GF-D8 (cell line): ENCODE measurements around the gene FOXN1.
"Not testable (repeated sequence)": the region's sequence is repeated elsewhere in the genome, so short reads cannot be mapped to it uniquely, and the experiment has no call there.

Experiments used
- DNase-seq: peaks from one replicate; lab custom pipeline; 2025; lab: John Stamatoyannopoulos, UW

Gene FOXN1

DNA sequence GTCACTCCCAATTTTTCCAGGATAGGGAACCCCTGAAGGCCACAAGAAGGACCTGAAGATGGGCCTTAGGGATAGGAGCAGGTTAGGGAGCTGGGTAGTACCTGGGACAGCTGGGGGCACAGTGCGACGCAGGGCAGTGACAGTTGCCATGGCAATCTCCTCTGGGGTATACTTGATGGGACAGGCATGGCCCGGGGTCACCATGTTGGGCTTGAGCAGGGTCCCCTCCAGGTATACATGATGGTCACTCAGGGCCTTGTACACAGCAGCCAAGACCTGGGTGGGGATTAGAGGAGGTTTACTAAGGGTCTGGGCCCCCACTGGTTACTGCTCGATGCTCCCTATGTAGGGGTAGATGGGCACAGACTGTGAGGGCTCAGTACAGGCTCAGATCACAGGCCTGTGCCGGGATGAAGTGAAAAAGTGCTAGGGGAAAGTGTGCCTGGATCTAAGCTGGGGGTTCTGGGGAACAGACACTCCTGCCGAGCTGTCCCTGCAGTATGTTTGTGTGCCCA is 67.9 kb downstream of the FOXN1 start:
- no peak for DNase-seq

DNA sequence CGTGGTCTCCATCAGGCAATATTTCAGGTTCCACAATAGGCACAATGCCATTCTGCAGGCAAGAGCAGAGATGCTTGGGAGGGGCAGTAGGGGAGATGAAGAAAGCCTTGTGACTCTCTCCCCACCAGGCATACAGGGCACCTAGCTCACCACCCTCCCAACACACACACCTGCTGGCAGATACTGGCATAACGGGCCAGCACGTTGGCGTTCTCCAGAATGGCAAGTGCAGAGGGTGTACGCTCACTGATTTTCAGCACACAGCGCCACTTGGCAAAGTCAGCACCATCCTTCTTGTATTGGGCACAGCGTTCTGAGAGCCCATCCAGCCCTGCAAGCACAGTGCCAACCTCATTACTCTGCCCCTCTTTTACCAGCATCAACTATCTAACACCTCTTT is 68.4 kb downstream of the FOXN1 start:
- no peak for DNase-seq

DNA sequence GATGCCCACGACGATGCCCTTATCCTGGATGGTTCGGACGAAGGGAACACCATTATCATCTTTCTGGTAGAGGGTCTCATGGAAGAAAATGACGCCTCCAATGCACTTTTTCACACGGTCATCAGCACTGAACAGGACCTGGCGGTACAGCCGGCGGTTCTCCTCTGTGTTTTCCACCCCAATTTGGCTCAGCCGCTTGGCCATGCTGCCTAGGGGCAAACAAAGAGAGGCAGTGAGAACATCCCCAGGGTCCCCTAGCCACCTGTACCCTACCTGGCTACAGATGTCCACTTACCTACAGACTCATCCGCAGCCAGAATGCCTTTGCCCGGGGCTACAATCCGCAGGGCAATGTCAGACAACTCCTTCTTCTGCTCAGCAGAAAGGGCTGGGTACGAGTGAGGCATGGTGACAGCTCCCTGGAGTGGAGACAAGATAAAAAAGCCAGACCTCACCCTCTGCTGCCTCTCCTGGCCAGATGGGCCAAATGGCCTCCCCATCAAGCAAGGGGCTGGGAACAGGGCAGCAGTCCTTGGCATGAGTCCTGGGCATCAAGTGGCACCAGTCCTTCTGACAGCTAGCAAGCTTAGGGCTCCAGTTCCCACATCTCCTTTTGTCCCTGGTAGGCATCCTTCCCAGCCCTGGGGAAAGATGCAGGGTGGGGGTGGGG is 69.1 kb downstream of the FOXN1 start:
- DNase-seq = no peak

DNA sequence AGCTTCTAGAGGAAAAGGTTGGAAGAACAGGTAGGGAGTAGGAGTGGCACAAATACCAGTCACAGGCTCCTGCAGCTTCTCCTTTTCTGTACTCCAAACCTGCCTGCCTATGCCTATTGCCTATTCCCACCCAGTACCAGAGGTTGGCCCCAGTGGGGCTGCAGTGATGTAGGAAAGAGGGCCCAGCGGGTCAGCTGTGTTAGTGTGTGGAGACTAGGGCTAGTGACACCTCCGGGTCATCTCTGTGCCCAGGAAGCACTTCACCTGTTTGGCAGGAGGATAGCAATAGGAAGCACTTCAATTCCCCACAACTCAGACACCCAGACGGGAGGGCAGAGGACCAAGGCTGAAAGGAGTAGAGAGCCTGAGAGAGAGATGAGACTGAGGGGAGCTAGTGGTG is 69.9 kb downstream of the FOXN1 start:
- DNase-seq = not testable (repeated sequence)

- no peak for DNase-seq
Observed at GRCh38 chr17:28576758-28577465, 70.8 kb downstream of the FOXN1 start, which contains the start of gene ALDOC. Gene ALDOC (minus strand): TSS chr17:28576895. CDS start chr17:28575532, 1,363 bp downstream.

- DNase-seq = no peak
Observed at GRCh38 chr17:28577466-28577824, 71.3 kb downstream of the FOXN1 start.

- no peak for DNase-seq
Observed at GRCh38 chr17:28578246-28579195, 72.4 kb downstream of the FOXN1 start.

DNA sequence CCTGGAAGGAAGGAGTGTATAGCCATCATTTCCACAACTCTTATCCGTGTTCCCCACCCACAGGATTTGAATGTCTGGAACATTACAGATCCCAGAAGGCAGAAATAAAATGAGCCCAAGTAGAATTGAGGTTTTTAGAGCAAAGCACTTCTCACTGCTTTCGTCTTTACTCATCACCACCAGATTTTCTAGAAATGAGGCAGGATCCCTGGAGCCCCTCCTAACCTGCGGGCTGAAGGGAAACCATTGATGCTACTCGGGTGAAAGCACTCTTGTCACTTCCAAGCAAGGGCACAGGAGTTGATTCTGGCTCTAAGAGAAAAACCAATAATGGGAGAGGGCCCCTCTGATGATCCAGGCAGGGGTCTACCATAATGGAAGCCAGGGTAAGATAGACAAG is 73.4 kb downstream of the FOXN1 start:
- no peak for DNase-seq

DNA sequence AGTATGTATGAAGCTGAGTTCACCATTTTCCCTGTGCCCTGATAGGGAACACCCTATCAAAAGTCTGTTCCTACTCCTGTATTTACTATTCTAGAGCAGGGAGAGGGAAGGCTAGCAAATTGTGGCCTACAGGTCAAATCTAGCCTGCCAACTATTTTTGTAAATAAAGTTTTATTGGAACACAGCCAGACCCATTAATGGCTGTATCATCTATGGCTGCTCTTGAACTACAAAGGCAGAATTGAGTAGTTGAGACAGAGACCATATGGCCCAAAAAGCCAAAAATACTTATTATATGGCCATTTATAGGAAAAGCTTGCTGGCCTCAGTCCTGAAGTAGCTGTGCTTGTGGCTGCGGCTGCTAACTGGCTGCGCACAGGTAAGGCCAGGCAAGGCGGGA is 74.8 kb downstream of the FOXN1 start:
- DNase-seq = no peak

DNA sequence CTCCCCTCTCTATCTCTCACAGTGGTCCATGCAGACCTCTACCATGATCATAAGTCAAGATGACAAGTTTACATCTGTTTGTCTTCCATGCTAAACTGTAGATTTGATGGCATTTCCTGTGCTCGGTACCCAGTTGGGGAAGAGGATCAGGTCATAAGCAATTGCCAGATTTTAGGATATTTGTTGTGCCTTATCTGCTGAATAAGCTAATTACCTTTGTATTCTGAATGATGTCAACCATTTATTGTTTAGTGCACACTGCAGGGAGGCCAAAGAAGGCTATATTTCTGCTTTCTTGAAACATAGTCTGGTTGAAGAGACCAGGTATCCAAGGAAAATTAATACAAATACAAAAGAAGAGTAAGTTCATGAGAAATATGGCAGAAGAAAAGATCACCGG is 76.4 kb downstream of the FOXN1 start:
- DNase-seq = no peak

- DNase-seq = no peak
Observed at GRCh38 chr17:28584434-28584833, 78.3 kb downstream of the FOXN1 start.

DNA sequence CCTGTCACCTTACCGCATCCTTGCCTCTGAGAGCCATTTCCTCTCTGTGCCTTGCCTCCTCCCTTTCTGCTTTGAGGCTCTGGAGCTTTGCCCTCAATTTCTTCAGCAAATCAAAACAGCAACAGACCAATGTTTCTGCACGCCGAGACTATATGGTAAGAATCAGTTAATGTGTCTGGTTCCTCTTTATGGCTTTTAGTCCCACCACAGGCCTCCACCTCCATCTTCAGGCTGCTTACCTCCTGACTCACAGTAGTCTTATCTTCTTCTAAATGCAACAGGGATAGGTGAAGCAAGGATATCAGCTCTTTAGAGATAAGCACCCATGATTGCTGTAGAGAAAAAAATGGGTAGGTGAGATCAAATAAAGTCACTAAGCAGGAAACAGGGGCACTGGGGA is 79.7 kb downstream of the FOXN1 start:
- no peak for DNase-seq
